OCI-M2 (cell line): Measurements from ENCODE around the gene FTH1.
A peak's percentile ranks its signal among the peaks of the same experiment; 100 is the strongest.
"Not testable (repeated sequence)": the region's sequence is repeated elsewhere in the genome, so short reads cannot be mapped to it uniquely, and the experiment has no call there.

ENCODE experiments used
- DNase-seq: peaks from one replicate; lab custom pipeline; 2025; ENCODE audit not compliant: unreplicated experiment; lab: John Stamatoyannopoulos, UW

FTH1 gene

DNA sequence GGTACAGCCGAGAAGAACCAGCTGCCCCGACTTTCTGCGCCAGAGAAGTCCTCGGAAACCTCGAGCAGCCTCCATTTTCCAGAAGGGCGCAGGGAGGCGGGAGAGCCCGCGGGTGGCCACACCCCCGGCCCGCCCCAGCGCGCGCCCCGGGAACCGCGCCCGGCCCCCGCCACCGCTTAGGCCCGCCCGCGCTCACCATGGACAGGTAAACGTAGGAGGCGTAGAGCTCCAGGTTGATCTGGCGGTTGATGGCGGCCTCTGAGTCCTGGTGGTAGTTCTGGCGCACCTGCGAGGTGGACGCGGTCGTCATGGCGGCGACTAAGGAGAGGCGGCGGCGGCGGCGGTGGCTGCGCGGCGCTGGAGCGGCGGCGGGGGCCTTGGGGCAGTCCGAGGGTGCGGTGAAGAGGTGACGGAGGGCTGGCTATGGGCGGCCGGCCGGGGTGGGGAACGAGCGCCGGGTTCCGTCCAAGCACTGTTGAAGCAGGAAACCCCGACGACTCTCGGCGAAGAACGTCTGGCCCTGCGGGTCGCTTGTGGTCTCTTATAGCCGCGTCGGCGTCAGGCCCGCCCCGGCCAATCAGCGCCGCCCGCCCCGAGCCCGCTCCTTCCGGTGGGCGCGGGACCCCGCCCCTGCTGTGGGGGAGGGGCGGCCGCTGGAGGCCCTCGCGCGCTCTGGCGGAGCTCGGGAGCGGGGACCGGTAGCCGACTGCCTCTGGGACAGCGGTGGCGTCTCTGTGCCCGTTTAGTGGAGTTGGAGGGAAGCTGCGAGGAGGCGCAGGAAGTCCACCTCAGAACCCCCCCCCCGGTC, at the start of gene FTH1:
FTH1 (minus strand) TSS at position 519 of the 808 bp plus-strand sequence; CDS start at position 310, 209 bp downstream.
- DNase-seq = peak; percentile 35

GRCh38 chr11:62015615-62016014, 48.2 kb upstream of the FTH1 start:
- DNase-seq = no peak

GRCh38 chr11:62013537-62014476, 46.4 kb upstream of the FTH1 start:
- no peak for DNase-seq

DNA sequence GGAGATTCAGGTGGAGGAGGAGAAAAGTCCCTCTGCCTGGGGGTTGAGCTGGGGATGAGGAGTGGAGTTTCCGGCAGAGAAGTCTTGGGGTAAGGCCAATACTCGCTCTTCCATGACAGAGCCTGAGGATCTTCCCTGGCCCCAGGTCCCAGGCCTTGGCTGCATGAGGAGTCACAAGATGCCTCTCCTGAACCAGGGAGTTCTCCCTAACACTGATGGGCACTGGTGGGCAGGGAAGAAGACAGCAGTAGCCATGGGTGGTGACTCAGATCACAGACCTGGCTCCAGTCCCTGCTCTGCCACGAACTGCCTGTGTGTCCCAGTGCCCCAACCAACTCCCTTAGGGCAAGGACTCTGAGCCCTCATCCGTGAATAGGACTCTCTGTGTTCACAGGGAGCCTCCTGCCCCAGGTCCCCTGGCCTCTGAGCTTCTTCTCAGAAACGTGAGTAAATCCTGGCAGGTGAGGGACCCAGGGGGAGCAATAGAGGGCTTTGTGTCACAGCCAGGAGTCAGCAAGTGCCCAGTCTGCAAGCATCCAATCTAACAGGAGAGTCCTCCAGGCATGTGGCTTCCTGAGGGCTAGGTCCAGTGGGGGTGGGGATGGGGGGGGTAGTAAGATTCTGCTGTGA, 45.5 kb upstream of the FTH1 start:
- DNase-seq = no peak

DNA sequence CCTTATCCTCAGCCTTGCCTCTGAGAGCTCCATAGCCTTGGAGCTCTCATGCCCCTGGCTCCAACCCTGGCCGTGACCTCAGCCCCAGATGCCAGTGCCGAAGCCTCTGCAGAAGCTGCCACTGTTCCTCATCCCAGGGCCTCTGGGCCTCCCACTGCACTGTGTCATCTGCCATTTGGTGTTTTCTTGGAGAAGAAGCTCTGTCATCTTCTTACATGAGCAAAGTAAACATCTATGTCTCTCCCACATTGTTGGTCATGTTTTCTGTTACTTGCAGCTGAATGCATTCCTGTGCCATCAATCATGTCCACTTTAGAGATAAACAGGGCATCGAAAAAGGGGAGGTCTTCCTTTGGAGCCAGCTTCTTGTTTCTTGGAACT, 45.0 kb upstream of the FTH1 start:
- DNase-seq = no peak

DNA sequence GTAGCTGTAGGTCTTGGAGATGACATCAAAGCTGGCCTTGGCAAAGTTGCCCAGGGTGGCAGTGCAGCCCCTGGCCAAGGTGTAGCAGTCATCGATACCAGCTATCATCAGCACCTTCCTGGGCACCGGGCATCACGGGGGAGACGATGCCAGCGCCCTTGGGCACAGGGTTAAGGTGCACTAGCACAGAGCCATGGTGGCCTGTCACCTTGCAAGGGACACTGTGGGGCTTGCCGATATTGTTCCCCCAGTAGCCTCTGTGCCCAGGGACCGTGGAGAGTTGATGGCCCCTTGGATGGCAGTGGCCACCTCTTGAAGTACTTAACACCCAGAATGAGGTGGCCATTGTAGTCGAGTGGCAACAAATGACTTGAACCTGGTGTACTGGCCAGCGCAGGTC, 44.4 kb upstream of the FTH1 start:
- no peak for DNase-seq

- no peak for DNase-seq
Measured at GRCh38 chr11:62010935-62011528, 43.6 kb upstream of the FTH1 start.

- DNase-seq = no peak
Measured at GRCh38 chr11:62008193-62008592, 40.8 kb upstream of the FTH1 start.

DNA sequence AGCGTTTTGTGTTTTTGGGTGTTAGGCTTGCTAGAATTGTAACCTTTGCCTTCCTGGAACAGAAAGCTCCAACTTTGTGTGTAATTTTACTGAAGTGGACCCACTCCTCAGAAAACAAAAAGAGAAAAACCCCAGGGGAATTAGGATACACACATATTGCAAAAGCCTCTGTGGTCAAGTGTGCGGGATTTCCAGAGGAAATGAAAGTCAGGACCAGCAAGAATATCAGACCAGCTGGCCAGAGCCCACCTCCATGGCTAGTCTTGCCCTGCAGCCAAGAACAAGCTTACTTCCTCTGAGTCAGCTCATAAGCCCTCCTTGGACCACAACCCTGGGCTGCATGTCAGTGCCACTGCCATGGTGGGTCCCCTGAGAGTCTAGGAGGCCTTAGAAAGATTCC, 37.0 kb upstream of the FTH1 start:
- DNase-seq = no peak

GRCh38 chr11:62002283-62002682, 34.8 kb upstream of the FTH1 start:
- not testable (repeated sequence) for DNase-seq

DNA sequence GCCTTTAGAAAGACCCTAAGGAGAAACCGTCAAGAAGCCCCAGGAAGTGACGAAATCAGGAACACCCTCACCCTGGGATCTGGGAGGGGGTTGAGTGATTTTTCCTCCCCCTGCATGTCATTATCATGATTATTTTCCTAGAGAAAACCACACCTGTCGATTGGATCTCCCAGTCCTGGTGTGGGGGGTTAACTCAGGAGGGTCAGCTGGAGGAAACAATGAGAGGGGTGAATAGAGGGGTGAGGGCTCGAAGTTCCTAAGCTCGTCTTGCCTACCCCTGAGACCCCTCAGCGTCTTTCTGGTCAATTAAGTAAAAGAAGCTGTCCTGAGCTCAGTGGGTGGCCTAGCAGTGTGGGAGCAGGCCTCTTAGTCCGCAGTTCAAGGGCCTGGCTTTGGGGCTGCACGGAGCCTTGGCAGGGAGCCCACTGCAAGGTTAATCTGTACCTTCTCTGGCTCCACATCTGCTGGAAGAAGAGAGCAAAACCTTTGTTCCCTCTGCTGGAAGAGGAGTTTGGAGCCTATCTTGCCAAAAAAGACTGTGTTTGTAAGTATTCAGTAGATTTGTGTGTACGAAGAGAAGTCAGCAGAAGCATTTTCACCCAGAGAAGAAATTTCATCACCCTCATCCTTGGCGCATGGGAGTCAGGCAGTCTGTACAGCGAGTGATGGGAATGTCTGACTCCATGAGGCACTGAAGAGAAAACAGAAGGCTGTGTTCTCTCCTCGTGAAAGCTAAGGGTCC, 34.2 kb upstream of the FTH1 start:
- no peak for DNase-seq

- no peak for DNase-seq
Measured at GRCh38 chr11:62000539-62001446, 33.4 kb upstream of the FTH1 start.

DNA sequence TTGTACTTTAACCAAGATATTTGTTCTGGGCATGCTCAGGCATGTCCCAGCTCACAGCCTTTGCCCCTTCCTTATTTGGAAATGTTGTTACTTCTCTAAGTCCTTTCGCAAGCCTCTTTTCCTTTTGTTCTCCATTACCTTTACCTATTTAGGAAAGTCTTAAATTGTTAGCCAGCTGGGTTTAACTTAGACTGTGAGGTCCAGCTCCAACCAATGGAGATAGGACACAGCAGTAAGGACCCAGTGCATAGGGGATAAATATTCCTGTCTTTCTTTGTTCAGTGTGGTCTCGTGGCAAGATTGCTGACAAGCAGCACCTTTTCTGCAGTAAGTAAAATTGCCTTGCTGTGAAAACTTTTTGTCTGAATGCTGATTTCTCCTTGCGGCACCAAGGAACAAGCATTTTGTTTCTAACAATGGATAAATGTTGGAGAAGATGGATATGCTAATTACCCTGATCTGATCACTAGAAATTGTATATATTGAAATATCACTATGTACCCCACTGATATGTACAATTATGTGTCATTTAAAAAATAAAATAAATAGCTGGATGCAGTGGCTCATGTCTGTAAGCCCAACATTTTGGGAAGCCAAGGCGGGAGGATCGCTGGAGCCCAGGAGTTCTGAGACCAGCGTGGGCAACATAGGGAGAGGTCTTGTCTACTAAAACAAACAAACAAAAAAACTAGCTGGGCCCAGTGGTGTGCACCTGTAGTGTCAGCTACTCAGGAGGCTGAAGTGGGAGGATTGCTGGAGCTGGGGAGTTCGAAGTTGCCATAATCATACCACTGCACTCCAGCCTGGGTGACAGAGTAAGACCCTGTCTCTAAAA, 31.9 kb upstream of the FTH1 start:
- DNase-seq = no peak

GRCh38 chr11:61996933-61997332, 29.5 kb upstream of the FTH1 start:
- DNase-seq = no peak

- no peak for DNase-seq
Measured at GRCh38 chr11:61994981-61995380, 27.5 kb upstream of the FTH1 start.

- DNase-seq = no peak
Measured at GRCh38 chr11:61985869-61986268, 18.4 kb upstream of the FTH1 start.

- no peak for DNase-seq
Measured at GRCh38 chr11:61983419-61983818, 16.0 kb upstream of the FTH1 start.

- DNase-seq = no peak
Measured at GRCh38 chr11:61980783-61981541, 13.5 kb upstream of the FTH1 start.
